HepG2 (cell line): ENCODE data around the gene CDH22. TPM values are rescaled to one million over a fixed set of nuclear protein-coding genes. Genes with fewer than 3 reads are reported as not detected.

Source experiments
- ELF3 ChIP-seq: IDR thresholded peaks from 2 replicates; pipeline ENCODE4 v1.6.1; 2016; ENCODE audit warnings: missing genetic modification reagents, missing compliant biosample characterization
- HDAC2 ChIP-seq: sonication (generic); formaldehyde crosslinking; IDR thresholded peaks from 2 replicates; pipeline ENCODE4 v1.4.0; 2020; ENCODE audit warnings: missing genetic modification reagents
- IKZF4 ChIP-seq: sonication (generic); formaldehyde crosslinking; IDR thresholded peaks from 2 replicates; pipeline ENCODE4 v1.5.1; 2020; ENCODE audit warnings: borderline replicate concordance, mild to moderate bottlenecking, low read depth, missing genetic modification reagents; ENCODE audit errors: not compliant biosample characterization
- KDM1A ChIP-seq: IDR thresholded peaks from 2 replicates; pipeline ENCODE4 v1.6.1; 2016; ENCODE audit warnings: missing compliant biosample characterization
- MIER2 ChIP-seq: IDR thresholded peaks from 2 replicates; pipeline ENCODE4 v1.6.1; 2016; ENCODE audit warnings: missing biosample characterization, missing genetic modification reagents
- MLXIP ChIP-seq: sonication (generic); formaldehyde crosslinking; IDR thresholded peaks from 2 replicates; pipeline ENCODE4 v1.9.0; 2021; ENCODE audit warnings: missing genetic modification reagents, borderline replicate concordance
- RARA ChIP-seq: IDR thresholded peaks from 2 replicates; pipeline ENCODE4 v1.6.1; 2016; ENCODE audit warnings: missing genetic modification reagents, missing compliant biosample characterization
- REST ChIP-seq, 2 experiments: IDR thresholded peaks; 2 replicates each; pipeline ENCODE4 v1.6.1; 2011 to 2012; ENCODE audit warnings: low read length in 2 of 2, borderline replicate concordance in 1 of 2, low read depth in 1 of 2, mild to moderate bottlenecking in 1 of 2, moderate library complexity in 1 of 2
- SRF ChIP-seq: IDR thresholded peaks from 2 replicates; pipeline ENCODE4 v1.6.1; 2011; ENCODE audit warnings: mild to moderate bottlenecking, low read depth, low read length, moderate library complexity
- TEAD3 ChIP-seq: optimal IDR thresholded peaks from 2 replicates; pipeline ENCODE3; 2016; ENCODE audit warnings: borderline replicate concordance
- TFE3 ChIP-seq: IDR thresholded peaks from 2 replicates; pipeline ENCODE4 v1.6.1; 2016
- ZBTB43 ChIP-seq: sonication (generic); formaldehyde crosslinking; conservative IDR thresholded peaks from 2 replicates; pipeline ENCODE4 v1.4.0; 2020; ENCODE audit warnings: missing genetic modification reagents
- ZNF232 ChIP-seq: sonication (generic); formaldehyde crosslinking; IDR thresholded peaks from 2 replicates; pipeline ENCODE4 v1.4.0; 2020; ENCODE audit warnings: missing genetic modification reagents, borderline replicate concordance
- ZNF275 ChIP-seq: sonication (generic); formaldehyde crosslinking; IDR thresholded peaks from 2 replicates; pipeline ENCODE4 v1.8.0; 2022; ENCODE audit warnings: missing genetic modification reagents, mild to moderate bottlenecking, inconsistent platforms, borderline replicate concordance
- ZNF530 ChIP-seq: sonication (generic); formaldehyde crosslinking; IDR thresholded peaks from 2 replicates; pipeline ENCODE4 v1.5.0; 2020; ENCODE audit warnings: low read depth, mild to moderate bottlenecking, missing genetic modification reagents
- ZNF704 ChIP-seq: sonication (generic); formaldehyde crosslinking; IDR thresholded peaks from 2 replicates; pipeline ENCODE4 v1.8.1; 2023; ENCODE audit warnings: mild to moderate bottlenecking, inconsistent platforms, moderate library complexity, missing genetic modification reagents, borderline replicate concordance
- ZNF782 ChIP-seq: sonication (generic); formaldehyde crosslinking; IDR thresholded peaks from 2 replicates; pipeline ENCODE4 v1.4.0; 2020; ENCODE audit warnings: missing genetic modification reagents, mild to moderate bottlenecking, borderline replicate concordance
- polyA plus RNA-seq, 8 experiments: library from polyadenylated mRNA; depleted of rRNA in 3 of 8; stranded (reverse) in 7 of 8; unstranded in 1 of 8; fragments of >200 nt; fragmentation: Illumina TruSeq in 4 of 8; extraction: Trizol in 4 of 8; gene quantifications; 2 replicates each; pipeline versions ENCODE4 v1.2.1 to v1.2.3, GENCODE V29; 2011 to 2016; ENCODE audit warnings: low read depth in 4 of 8, missing spikeins in 1 of 8, mixed read lengths in 1 of 8; ENCODE audit not compliant: insufficient read depth in 1 of 8
- total RNA-seq, 5 experiments: library from RNA; depleted of rRNA; stranded (reverse); fragments of >200 nt; fragmentation: Illumina TruSeq; extraction: Trizol; gene quantifications; 2 replicates each; pipeline ENCODE4 v1.2.3, GENCODE V29; 2016; ENCODE audit warnings: low read depth in 1 of 5

Gene CDH22
- total and polyA plus RNA-seq, 2 of the 13 experiments (the other 11 are each of a cell fraction or from before 2014, with no cell fraction given), result not detected

GRCh38 chr20:46293084-46293483 lies 15.2 kb downstream of the CDH22 start (continued):
- TF ChIP-seq ZNF704 (CRISPR knock-in tag) (no peak), REST (IDR thresholded peaks at IDR 0.05; ENCODE audit: borderline replicate concordance in 1 of 2, low read depth in 1 of 2, low read length in 2 of 2) (peak; percentile 88 to 99), ZNF232 (peak; percentile 44; the same call in 1 of the 2 replicates), ZNF275 (no peak), ELF3 (CRISPR knock-in tag) (0 out of 2 replicates have a peak, but pooled peaks have one; percentile 26), ZBTB43 (CRISPR knock-in tag) (peak; percentile 46; the same call in 1 of the 2 replicates), KDM1A (no peak), SRF (no peak), MIER2 (CRISPR knock-in tag) (peak; percentile 97), HDAC2 (CRISPR knock-in tag) (peak; percentile 53; the same call in 1 of the 2 replicates), ZNF782 (no peak), IKZF4 (CRISPR knock-in tag) (peak; percentile 57), RARA (CRISPR knock-in tag) (0 out of 2 replicates have a peak, but pooled peaks have one; percentile 26), ZNF530 (CRISPR knock-in tag) (no peak), TEAD3 (CRISPR knock-in tag) (peak; percentile 18), MLXIP (CRISPR knock-in tag) (peak; percentile 44; the same call in 1 of the 2 replicates), TFE3 (CRISPR knock-in tag) (0 out of 2 replicates have a peak, but pooled peaks have one; percentile 31)
